GM18519 (cell line): Measurements from ENCODE around the gene AOPEP.
"Not testable (repeated sequence)": the region's sequence is repeated elsewhere in the genome, so short reads cannot be mapped to it uniquely, and the experiment has no call there.

ENCODE experiments used
- ATAC-seq: cut with Tn5 transposase; IDR thresholded peaks from one replicate; pipeline ENCODE4 v1.9.1; 2021; ENCODE audit warnings: mild to moderate bottlenecking, moderate library complexity; ENCODE audit not compliant: unreplicated experiment, low FRiP score

Gene AOPEP

GRCh38 chr9:94948567-94949235, 222.2 kb downstream of the AOPEP start:
- ATAC-seq: no peak

- no peak for ATAC-seq
Measured at GRCh38 chr9:94949370-94949769, 222.9 kb downstream of the AOPEP start.

- ATAC-seq: no peak
Measured at GRCh38 chr9:94950040-94950578, 223.6 kb downstream of the AOPEP start.

GRCh38 chr9:94950579-94951323, 224.3 kb downstream of the AOPEP start:
- no peak for ATAC-seq

- ATAC-seq: no peak
Measured at GRCh38 chr9:94951324-94952135, 225.0 kb downstream of the AOPEP start.

GRCh38 chr9:94952565-94953373, 226.3 kb downstream of the AOPEP start:
- peak; percentile 69 for ATAC-seq

- no peak for ATAC-seq
Measured at GRCh38 chr9:94956731-94957130, 230.2 kb downstream of the AOPEP start.

- no peak for ATAC-seq
Measured at GRCh38 chr9:94960964-94961363, 234.5 kb downstream of the AOPEP start.

- ATAC-seq: no peak
Measured at GRCh38 chr9:94961870-94962269, 235.4 kb downstream of the AOPEP start.

- not testable (repeated sequence) for ATAC-seq
Measured at GRCh38 chr9:94965631-94966030, 239.1 kb downstream of the AOPEP start.

- not testable (repeated sequence) for ATAC-seq
Measured at GRCh38 chr9:94966046-94966445, 239.5 kb downstream of the AOPEP start.

GRCh38 chr9:94967482-94967881, 241.0 kb downstream of the AOPEP start:
- no peak for ATAC-seq

- no peak for ATAC-seq
Measured at GRCh38 chr9:94971378-94972131, 245.1 kb downstream of the AOPEP start.

- no peak for ATAC-seq
Measured at GRCh38 chr9:94973451-94973941, 247.0 kb downstream of the AOPEP start.

- ATAC-seq: no peak
Measured at GRCh38 chr9:94974154-94974879, 247.8 kb downstream of the AOPEP start.

- no peak for ATAC-seq
Measured at GRCh38 chr9:94975480-94975879, 249.0 kb downstream of the AOPEP start.

- ATAC-seq: no peak
Measured at GRCh38 chr9:94976077-94976476, 249.6 kb downstream of the AOPEP start.

- ATAC-seq: no peak
Measured at GRCh38 chr9:94977416-94977815, 250.9 kb downstream of the AOPEP start.
